Activated B cell treated with CpG ODN at 0.5 μM for 24 hours (primary cell): ENCODE measurements around the gene RLF. TPM values are rescaled to one million over a fixed set of nuclear protein-coding genes. Genes with fewer than 3 reads are reported as not detected.
A peak's percentile ranks its signal among the peaks of the same experiment; 100 is the strongest.
"Not testable (repeated sequence)": the region's sequence is repeated elsewhere in the genome, so short reads cannot be mapped to it uniquely, and the experiment has no call there.

Source experiments
- ATAC-seq: fragments of 200-7000 bp; cut with Tn5 transposase; one replicate; pipeline ENCODE4 v1.10.0; 2021; ENCODE audit warnings: low read depth, mild to moderate bottlenecking, moderate library complexity
- CTCF ChIA-PET: fragments of 350-600 bp; sonication (Branson Sonifier 250); formaldehyde crosslinking; loops from one replicate; lab custom pipeline; 2021; ENCODE audit warnings: antibody characterized with exemption; lab: Charles Lee
- POLR2A ChIA-PET: fragments of 350-600 bp; sonication (Branson Sonifier 250); formaldehyde crosslinking; loops from one replicate; lab custom pipeline; 2021; ENCODE audit warnings: antibody characterized with exemption; lab: Charles Lee
- DNase-seq: peaks from one replicate; pipeline ENCODE4 v3.0.0; 2022
- H3K27ac Mint-ChIP-seq: one replicate; pipeline ENCODE4 v1.8.0; 2020; ENCODE audit warnings: mixed read lengths
- H3K27me3 Mint-ChIP-seq: one replicate; pipeline ENCODE4 v1.8.0; 2021; ENCODE audit warnings: mixed read lengths
- H3K36me3 Mint-ChIP-seq: one replicate; pipeline ENCODE4 v1.8.0; 2021; ENCODE audit warnings: low read depth, mixed read lengths
- H3K4me1 Mint-ChIP-seq: one replicate; pipeline ENCODE4 v1.8.0; 2021; ENCODE audit warnings: mixed read lengths
- H3K4me3 Mint-ChIP-seq: one replicate; pipeline ENCODE4 v1.8.0; 2020; ENCODE audit warnings: mild to moderate bottlenecking, mixed read lengths
- H3K9me3 Mint-ChIP-seq: one replicate; pipeline ENCODE4 v1.8.0; 2020; ENCODE audit warnings: mixed read lengths
- CTCF ChIP-seq: fragments of 200-600 bp; IDR thresholded peaks from one replicate; pipeline ENCODE4 v1.8.0; 2022; ENCODE audit warnings: antibody characterized with exemption, mild to moderate bottlenecking
- intact Hi-C: fragments of 100-400 bp; cut with micrococcal nuclease; formaldehyde crosslinking; loops from one replicate; pipeline ENCODE4 v1.15.1; 2024
- total RNA-seq: library from RNA; stranded (reverse); gene quantifications from 2 replicates; pipeline ENCODE4 v1.2.3, GENCODE V29; 2022

Gene RLF
- total RNA-seq, 1 donor from 2014 or later = 19.2 TPM

GRCh38 chr1:40185951-40186864 lies 25.0 kb downstream of the RLF start:
- CTCF ChIA-PET = interaction anchor here (0.9 to 5.4 kb wide), 5 partner anchors 11 to 155 kb away, joined by 3 to 48 read pairs (median 3); no protein-coding TSS in a partner anchor
- peak overlapping the region; percentile 59 for H3K4me3 Mint-ChIP-seq
- H3K9me3 Mint-ChIP-seq = no peaks in the 10 kb centered on the region
- no peak for TF ChIP-seq CTCF
- peak; percentile 26 for DNase-seq
- H3K36me3 Mint-ChIP-seq = peaks cover 25% of the 10 kb centered on the region
- peak overlapping the region; percentile 62 for H3K27ac Mint-ChIP-seq
- POLR2A ChIA-PET = interaction anchor here (0.7 to 2.2 kb wide), 9 partner anchors 11 to 505 kb away, joined by 3 to 14 read pairs (median 6); partner anchors contain the start of genes NFYC, RLF and ZMPSTE24
- H3K4me1 Mint-ChIP-seq = peaks cover 50% of the 10 kb centered on the region
- ATAC-seq = peak; percentile 98
- intact Hi-C loops = loop anchor here (1.0 to 10.0 kb wide), 4 partner anchors 25 to 91 kb away; partner anchors contain the start of genes PPT1, RLF and ZMPSTE24
- no peaks in the 10 kb centered on the region for H3K27me3 Mint-ChIP-seq

- H3K27ac Mint-ChIP-seq = peak overlapping the region; percentile 27
- H3K4me1 Mint-ChIP-seq = peaks cover 46% of the 10 kb centered on the region
- DNase-seq (no peak), ATAC-seq (no peak)
- no peak overlapping the region for H3K4me3 Mint-ChIP-seq
- CTCF ChIA-PET = interaction anchor here (0.8 to 1.2 kb wide), 3 partner anchors 34 to 152 kb away, joined by 3 to 5 read pairs (median 4); no protein-coding TSS in a partner anchor
- TF ChIP-seq CTCF = no peak
- no peaks in the 10 kb centered on the region for H3K27me3 Mint-ChIP-seq
- no peaks in the 10 kb centered on the region for H3K9me3 Mint-ChIP-seq
- intact Hi-C loops = loop anchor here (10.0 kb wide), 1 partner anchor 93 kb away; the partner anchor contains the start of gene PPT1
- POLR2A ChIA-PET = interaction anchor here (0.6 to 1.0 kb wide), 6 partner anchors 34 to 504 kb away, joined by 3 to 4 read pairs (median 3); partner anchors contain the start of genes NFYC and ZMPSTE24
- H3K36me3 Mint-ChIP-seq = peaks cover 34% of the 10 kb centered on the region
Measured at GRCh38 chr1:40187399-40187798, 26.2 kb downstream of the RLF start.

- H3K4me1 Mint-ChIP-seq, DNase-seq, ATAC-seq, H3K9me3 Mint-ChIP-seq, H3K27me3 Mint-ChIP-seq, intact Hi-C loops, H3K27ac Mint-ChIP-seq, H3K4me3 Mint-ChIP-seq: not testable (repeated sequence)
- CTCF ChIA-PET = interaction anchor here (1.6 kb wide), 1 partner anchor 41 kb away, joined by 3 read pairs; no protein-coding TSS in a partner anchor
- POLR2A ChIA-PET = interaction anchor here (0.7 kb wide), 1 partner anchor 42 kb away, joined by 4 read pairs; no protein-coding TSS in a partner anchor
- H3K36me3 Mint-ChIP-seq = peaks cover 63% of the 10 kb centered on the region
Measured at GRCh38 chr1:40194639-40195038, 33.5 kb downstream of the RLF start.

GRCh38 chr1:40197656-40198055 lies 36.5 kb downstream of the RLF start:
- Mint-ChIP-seq H3K36me3 (peaks cover 57% of the 10 kb centered on the region), H3K9me3 (no peaks in the 10 kb centered on the region), H3K4me3 (no peak overlapping the region), H3K27me3 (no peaks in the 10 kb centered on the region), H3K4me1 (no peaks in the 10 kb centered on the region), H3K27ac (no peak overlapping the region)
- ChIA-PET POLR2A (interaction anchor here (0.6 to 1.6 kb wide), 3 partner anchors 12 to 45 kb away, joined by 3 to 7 read pairs (median 4); no protein-coding TSS in a partner anchor), CTCF (interaction anchor here (0.6 to 2.5 kb wide), 8 partner anchors 9 to 141 kb away, joined by 3 to 22 read pairs (median 6); no protein-coding TSS in a partner anchor)
- intact Hi-C loops = no loop called here
- DNase-seq (no peak), ATAC-seq (no peak)
- no peak for TF ChIP-seq CTCF

- ChIA-PET POLR2A (no interaction called here), CTCF (interaction anchor here (2.2 kb wide), 1 partner anchor 55 kb away, joined by 11 read pairs; no protein-coding TSS in a partner anchor)
- Mint-ChIP-seq H3K36me3 (peaks cover 55% of the 10 kb centered on the region), H3K27ac (no peak overlapping the region), H3K27me3 (no peaks in the 10 kb centered on the region), H3K4me1 (peaks cover 3% of the 10 kb centered on the region), H3K4me3 (no peak overlapping the region), H3K9me3 (no peaks in the 10 kb centered on the region)
- TF ChIP-seq CTCF = no peak
- ATAC-seq (no peak), DNase-seq (no peak)
- intact Hi-C loops = no loop called here
Measured at GRCh38 chr1:40199126-40199525, 37.9 kb downstream of the RLF start.
